AG09309 (cell line): ENCODE data around the gene USPL1.
A peak's percentile ranks its signal among the peaks of the same experiment; 100 is the strongest.

Experiments
- DNase-seq: peaks from one replicate; pipeline ENCODE4 v3.0.0-alpha.2; 2010; ENCODE audit warnings: low read depth
- H3K4me3 ChIP-seq: 2 replicates; pipeline ENCODE4 v1.5.1; 2011; ENCODE audit warnings: mild to moderate bottlenecking, low read depth, low read length, moderate library complexity; ENCODE audit not compliant: control insufficient read depth
- TF ChIP-seq, protein P1 (sequence below): IDR thresholded peaks from 2 replicates; pipeline ENCODE4 v1.5.1; 2011; ENCODE audit warnings: mild to moderate bottlenecking, low read depth, low read length, inconsistent platforms; ENCODE audit not compliant: insufficient read depth, control insufficient read depth; ENCODE audit errors: missing control alignments

The USPL1 gene

DNA sequence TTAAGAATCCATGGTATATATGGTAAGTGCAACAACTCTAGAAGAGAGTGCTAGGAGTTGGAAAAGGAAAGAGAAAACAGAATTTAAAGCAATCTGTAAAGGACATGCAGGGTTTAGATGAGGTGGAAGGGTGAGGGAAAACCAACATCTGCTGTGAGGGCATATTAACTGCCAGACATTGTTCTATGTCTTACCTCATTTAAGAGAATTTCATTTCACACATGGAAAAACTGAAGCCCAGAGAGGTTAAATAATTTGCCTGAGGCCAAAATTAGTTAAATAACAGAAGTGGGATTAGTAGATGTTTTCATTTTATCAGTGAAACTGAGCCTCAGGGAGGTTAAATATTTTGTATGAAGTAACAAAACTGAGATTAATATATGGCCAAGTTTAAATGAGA lies 7.4 kb upstream of the USPL1 start:
- H3K4me3 ChIP-seq, result no peak overlapping the region
- no peak for DNase-seq
- TF ChIP-seq, protein P1, sequence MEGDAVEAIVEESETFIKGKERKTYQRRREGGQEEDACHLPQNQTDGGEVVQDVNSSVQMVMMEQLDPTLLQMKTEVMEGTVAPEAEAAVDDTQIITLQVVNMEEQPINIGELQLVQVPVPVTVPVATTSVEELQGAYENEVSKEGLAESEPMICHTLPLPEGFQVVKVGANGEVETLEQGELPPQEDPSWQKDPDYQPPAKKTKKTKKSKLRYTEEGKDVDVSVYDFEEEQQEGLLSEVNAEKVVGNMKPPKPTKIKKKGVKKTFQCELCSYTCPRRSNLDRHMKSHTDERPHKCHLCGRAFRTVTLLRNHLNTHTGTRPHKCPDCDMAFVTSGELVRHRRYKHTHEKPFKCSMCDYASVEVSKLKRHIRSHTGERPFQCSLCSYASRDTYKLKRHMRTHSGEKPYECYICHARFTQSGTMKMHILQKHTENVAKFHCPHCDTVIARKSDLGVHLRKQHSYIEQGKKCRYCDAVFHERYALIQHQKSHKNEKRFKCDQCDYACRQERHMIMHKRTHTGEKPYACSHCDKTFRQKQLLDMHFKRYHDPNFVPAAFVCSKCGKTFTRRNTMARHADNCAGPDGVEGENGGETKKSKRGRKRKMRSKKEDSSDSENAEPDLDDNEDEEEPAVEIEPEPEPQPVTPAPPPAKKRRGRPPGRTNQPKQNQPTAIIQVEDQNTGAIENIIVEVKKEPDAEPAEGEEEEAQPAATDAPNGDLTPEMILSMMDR, result no peak

DNA sequence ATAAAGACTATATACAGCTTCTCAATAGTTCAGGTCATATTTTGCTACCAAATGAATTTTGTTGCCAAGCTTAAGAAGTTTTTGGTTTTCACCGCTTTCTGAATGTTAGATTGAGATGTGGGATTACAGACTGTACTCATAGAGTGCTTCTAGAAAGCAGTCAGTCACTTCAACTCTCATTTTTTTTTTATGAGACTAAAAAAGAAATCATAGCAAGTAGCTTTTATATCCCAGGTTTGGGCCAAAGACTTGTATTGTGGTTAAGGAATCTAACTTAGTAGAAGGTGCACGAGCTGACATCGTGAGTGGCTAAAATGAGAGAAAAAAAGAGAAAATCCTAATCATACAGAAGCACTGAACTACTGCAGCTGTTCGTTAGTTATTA lies 2.2 kb upstream of the USPL1 start:
- H3K4me3 ChIP-seq, result peak overlapping the region; percentile 90
- DNase-seq, result no peak
- TF ChIP-seq, protein P1, result no peak

GRCh38 chr13:30615866-30616541 lies 1.7 kb upstream of the USPL1 start:
- peak overlapping the region; percentile 90 for H3K4me3 ChIP-seq
- TF ChIP-seq, protein P1, result no peak
- DNase-seq, result peak; percentile 10

DNA sequence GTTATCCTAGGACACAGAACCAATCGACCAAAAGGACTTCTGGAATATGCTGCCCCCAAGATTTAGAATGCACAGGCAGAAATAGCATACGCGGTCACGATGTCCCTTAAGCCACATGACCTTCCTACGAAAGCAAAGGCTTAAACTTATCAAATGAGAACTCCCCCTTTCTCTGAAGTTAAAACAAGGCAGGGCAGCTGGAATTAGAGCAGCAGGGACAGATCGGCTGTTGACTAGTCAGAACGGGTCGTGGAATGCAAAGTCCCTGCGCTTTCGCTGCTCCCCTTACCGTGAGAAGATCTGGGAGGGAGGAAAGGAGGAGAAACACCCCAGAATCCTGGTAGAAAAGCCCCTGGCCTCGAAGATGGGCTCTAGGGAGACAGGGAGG lies 799 bp upstream of the USPL1 start:
- peak overlapping the region; percentile 90 for H3K4me3 ChIP-seq
- DNase-seq, result peak; percentile 67
- TF ChIP-seq, protein P1, result no peak

- no peak for DNase-seq
Observed at GRCh38 chr13:30618186-30618929, 638 bp downstream of the USPL1 start.

GRCh38 chr13:30618930-30619279 lies 1.2 kb downstream of the USPL1 start:
- DNase-seq, result no peak
- H3K4me3 ChIP-seq, result peak overlapping the region; percentile 90
- TF ChIP-seq, protein P1, result no peak

More at GRCh38 chr13:30618186-30618929, 638 bp downstream of the USPL1 start:
- H3K4me3 ChIP-seq, result peak overlapping the region; percentile 90
- TF ChIP-seq, protein P1, result no peak
